HUES6 (cell line): ENCODE data around the gene XCL1.

ENCODE experiments used
- H3K27ac ChIP-seq: 2 replicates; pipeline ENCODE4 v1.7.0; 2013; ENCODE audit warnings: low read depth, mild to moderate bottlenecking, low read length, inconsistent platforms
- H3K27me3 ChIP-seq: 2 replicates; pipeline ENCODE4 v1.6.1; 2013; ENCODE audit warnings: low read length; ENCODE audit not compliant: control insufficient read depth, insufficient read depth
- H3K36me3 ChIP-seq: 2 replicates; pipeline ENCODE4 v1.6.1; 2013; ENCODE audit warnings: low read length; ENCODE audit not compliant: control insufficient read depth, insufficient read depth
- H3K4me1 ChIP-seq: 2 replicates; pipeline ENCODE4 v1.6.1; 2013; ENCODE audit warnings: low read length; ENCODE audit not compliant: control insufficient read depth, insufficient read depth
- H3K4me3 ChIP-seq: 2 replicates; pipeline ENCODE4 v1.5.1; 2013; ENCODE audit warnings: low read depth, low read length
- H3K9ac ChIP-seq: one replicate; pipeline ENCODE4 v1.6.1; 2013; ENCODE audit warnings: mild to moderate bottlenecking, low read length
- H3K9me3 ChIP-seq: 2 replicates; pipeline ENCODE4 v1.6.1; 2013; ENCODE audit warnings: low read depth, low read length; ENCODE audit not compliant: control insufficient read depth, insufficient read depth

XCL1 gene

DNA sequence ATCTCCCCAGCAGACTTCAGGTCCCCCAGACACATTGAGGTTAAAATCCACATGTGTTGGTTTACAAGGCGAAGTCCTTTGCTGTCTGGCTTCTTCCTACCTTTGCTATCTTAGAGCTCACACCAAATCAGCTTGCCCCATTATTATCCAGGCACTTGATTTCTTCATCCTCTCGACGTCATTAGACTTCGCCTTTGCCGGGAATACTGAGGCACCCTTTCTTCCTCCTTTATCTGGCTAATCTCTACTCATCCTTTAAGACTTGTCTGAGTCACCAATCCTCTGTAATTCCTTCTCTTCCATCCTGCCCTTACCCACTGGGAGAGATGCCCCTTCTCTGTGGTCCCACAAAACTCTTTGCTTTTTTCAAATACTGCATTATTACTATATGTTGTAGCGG is 23.4 kb upstream of the XCL1 start:
- peaks cover 9% of the 10 kb centered on the region; the same call in 1 of the 2 replicates for H3K4me1 ChIP-seq
- no peaks in the 10 kb centered on the region for H3K36me3 ChIP-seq
- no peak overlapping the region for H3K27ac ChIP-seq
- no peak overlapping the region for H3K4me3 ChIP-seq
- no peak overlapping the region for H3K9ac ChIP-seq
- H3K27me3 ChIP-seq: no peaks in the 10 kb centered on the region
- H3K9me3 ChIP-seq: no peaks in the 10 kb centered on the region

DNA sequence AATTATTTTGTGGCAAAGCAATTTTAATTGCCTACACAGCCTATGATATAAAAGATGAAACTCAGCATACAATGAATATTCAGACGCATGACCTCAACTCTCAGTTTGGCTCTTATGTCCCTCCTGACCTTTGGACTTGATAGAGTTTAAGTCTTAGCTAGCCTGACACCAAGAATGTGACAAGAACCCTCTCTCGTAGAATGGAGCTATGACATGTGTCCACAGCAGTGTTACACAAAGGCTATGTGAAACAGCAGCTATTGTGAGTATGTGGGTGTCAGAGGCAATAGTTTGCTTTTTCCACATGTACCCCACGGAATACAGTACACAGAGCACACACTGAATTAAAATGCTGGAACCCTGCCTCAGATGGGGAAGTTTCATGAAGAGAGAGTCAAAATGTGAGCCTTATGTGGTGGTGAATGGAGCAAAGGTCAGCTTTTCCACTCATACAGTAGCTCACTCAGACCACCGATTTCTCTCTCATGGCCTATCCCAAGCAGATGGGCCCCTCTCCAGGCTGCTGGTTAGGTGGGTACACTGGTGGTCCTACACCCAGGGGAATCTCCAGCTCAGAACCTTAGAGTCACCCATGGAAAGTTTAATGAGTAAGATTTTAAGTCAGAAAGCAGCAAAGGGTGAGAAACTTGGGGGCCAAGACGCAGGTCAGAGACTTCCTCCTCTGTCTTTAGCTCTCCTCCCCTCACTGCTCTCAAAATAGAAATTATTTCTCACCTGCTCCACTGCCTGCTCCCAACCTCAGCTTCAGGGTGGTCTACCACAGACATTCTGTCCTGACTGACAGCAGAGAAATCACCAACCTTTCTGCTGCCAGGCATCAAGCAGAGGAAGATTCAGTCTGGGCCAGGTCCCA is 22.5 kb upstream of the XCL1 start:
- no peak overlapping the region for H3K4me3 ChIP-seq
- H3K9me3 ChIP-seq: no peaks in the 10 kb centered on the region
- no peak overlapping the region for H3K27ac ChIP-seq
- no peaks in the 10 kb centered on the region for H3K36me3 ChIP-seq
- H3K9ac ChIP-seq: no peak overlapping the region
- H3K27me3 ChIP-seq: no peaks in the 10 kb centered on the region
- peaks cover 9% of the 10 kb centered on the region; the same call in 1 of the 2 replicates for H3K4me1 ChIP-seq

DNA sequence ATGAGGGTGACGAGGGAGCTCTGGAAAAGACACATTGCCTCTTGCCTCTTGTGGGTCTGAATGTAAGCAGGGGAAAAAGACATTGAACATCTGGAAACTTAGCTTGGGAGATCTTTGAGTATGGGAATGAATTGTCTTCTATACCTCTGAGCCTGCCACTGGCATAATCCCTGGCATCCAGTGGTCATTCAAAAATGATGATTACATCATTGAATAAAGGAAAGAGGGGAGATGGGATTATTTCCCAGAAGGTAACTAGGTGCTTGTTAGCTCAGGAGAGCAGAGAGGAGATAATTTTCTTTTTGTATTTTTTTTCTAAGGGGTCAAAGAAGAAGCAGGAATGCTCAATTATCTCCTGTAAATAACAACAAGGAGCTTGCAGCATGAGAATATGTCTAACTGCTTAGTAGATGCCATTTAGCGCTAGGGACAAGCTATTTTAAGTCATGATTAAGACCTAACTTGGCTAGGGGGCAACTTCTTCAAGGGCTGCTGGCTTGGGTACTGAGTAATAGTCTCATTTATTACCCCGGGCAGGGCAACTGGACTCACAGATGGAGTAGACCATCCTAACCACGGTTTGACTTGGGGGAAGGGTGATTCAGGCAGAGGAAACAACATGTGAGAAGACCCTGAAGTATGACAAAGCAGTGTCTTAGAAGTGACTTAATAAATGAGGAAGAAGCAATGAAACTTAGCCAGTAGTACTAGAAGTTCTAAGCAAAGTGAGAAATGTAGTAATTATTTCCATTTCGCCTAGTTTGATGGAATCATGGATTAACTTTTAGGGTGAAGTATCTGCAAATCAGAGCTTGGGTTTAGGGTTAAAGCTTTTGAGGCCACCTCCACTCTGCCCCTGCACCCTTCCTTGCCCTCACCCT is 21.6 kb upstream of the XCL1 start:
- Histone ChIP-seq H3K27me3 (no peaks in the 10 kb centered on the region), H3K4me3 (no peak overlapping the region), H3K27ac (no peak overlapping the region), H3K4me1 (peaks cover 9% of the 10 kb centered on the region; the same call in 1 of the 2 replicates), H3K9ac (no peak overlapping the region), H3K36me3 (no peaks in the 10 kb centered on the region), H3K9me3 (no peaks in the 10 kb centered on the region)

DNA sequence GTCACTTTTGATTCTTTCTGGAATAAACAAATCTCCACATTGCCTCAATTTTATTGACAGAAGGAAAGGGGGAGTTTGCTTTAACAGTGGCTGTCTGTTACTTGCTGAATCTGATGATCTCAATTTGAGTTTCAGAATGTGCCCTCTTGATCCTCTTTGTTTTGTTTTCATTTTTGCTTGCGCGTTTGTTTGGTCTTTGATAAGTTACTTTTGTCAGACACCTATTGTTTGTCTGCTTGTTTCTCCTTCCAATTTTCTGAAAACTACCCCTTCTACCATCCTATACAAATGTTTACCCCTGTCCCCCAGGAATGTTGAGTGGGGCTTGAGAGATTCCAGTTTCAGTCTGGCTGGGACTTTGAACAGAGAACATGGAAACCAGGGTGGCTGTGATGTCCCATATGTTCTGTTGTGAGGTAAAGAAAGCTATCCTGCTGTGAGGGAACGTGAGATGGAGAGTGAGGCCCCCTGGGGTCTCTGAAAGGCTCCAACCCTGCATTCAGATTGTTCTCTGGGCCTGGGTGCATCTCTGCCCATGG is 20.8 kb upstream of the XCL1 start:
- Histone ChIP-seq H3K4me3 (no peak overlapping the region), H3K9ac (no peak overlapping the region), H3K4me1 (peaks cover 9% of the 10 kb centered on the region; the same call in 1 of the 2 replicates), H3K27ac (no peak overlapping the region), H3K27me3 (no peaks in the 10 kb centered on the region), H3K36me3 (no peaks in the 10 kb centered on the region), H3K9me3 (no peaks in the 10 kb centered on the region)

DNA sequence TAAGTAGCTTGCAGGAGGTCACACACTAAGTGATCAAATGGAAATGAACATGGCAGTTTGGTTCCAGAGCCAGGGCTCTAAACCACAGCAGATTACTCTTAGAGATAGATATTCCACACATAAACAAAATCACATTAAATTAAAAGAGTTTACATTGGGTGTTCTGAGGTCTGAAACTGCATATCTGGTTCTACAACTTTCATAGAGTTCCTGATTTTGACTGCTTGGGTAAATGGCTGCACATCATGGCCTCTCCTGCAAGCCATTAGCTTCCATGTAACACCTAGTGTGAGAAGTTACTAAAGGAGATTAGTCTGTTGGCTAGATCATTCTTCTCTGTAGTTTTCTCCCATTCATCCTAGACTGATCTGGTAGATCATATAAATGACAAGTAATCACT is 19.8 kb upstream of the XCL1 start:
- Histone ChIP-seq H3K36me3 (no peaks in the 10 kb centered on the region), H3K4me3 (no peak overlapping the region), H3K27me3 (no peaks in the 10 kb centered on the region), H3K9ac (no peak overlapping the region), H3K9me3 (no peaks in the 10 kb centered on the region), H3K4me1 (peaks cover 9% of the 10 kb centered on the region; the same call in 1 of the 2 replicates), H3K27ac (no peak overlapping the region)

DNA sequence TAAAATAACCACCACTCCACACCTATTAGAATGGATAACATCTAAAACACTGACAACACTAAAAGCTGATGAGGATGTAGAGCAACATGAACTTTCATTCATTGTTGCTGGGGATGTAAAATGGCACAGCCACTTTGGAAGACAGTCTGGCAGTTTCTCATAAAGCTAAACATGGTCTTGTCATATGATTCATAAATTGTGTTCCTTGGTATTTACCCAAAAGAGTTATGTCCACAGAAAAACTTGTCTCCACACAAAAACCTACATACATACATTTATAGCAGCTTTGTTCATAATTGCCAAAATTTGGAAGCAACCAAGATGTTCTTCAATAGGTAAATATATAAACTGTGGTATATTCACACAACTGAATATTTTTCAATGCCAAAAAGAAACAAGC is 16.0 kb upstream of the XCL1 start:
- H3K27ac ChIP-seq: no peak overlapping the region
- no peak overlapping the region for H3K9ac ChIP-seq
- H3K27me3 ChIP-seq: no peaks in the 10 kb centered on the region
- no peaks in the 10 kb centered on the region for H3K9me3 ChIP-seq
- peaks cover 7% of the 10 kb centered on the region; the same call in 1 of the 2 replicates for H3K4me1 ChIP-seq
- H3K36me3 ChIP-seq: no peaks in the 10 kb centered on the region
- H3K4me3 ChIP-seq: no peak overlapping the region

DNA sequence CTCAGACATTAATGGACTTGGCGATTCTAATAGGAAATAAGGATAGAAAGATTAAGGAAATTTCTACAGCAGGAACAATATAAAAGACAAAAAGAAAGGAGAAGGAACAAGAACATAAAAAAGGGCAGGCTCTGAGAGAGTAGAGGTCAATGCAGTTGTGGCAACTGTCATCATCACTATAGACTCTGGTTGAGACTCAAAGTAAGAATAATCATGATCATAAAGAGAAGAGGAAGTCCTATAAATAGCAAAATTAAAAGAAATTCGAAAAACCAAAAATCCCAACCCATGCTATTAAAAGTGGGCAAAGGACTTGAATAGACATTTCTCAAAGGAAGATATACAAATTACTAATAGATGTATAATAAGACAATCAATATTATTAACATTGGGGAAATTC is 14.4 kb upstream of the XCL1 start:
- no peaks in the 10 kb centered on the region for H3K27me3 ChIP-seq
- no peaks in the 10 kb centered on the region for H3K36me3 ChIP-seq
- H3K4me3 ChIP-seq: no peak overlapping the region
- no peak overlapping the region for H3K27ac ChIP-seq
- no peaks in the 10 kb centered on the region for H3K4me1 ChIP-seq
- no peaks in the 10 kb centered on the region for H3K9me3 ChIP-seq
- H3K9ac ChIP-seq: no peak overlapping the region

DNA sequence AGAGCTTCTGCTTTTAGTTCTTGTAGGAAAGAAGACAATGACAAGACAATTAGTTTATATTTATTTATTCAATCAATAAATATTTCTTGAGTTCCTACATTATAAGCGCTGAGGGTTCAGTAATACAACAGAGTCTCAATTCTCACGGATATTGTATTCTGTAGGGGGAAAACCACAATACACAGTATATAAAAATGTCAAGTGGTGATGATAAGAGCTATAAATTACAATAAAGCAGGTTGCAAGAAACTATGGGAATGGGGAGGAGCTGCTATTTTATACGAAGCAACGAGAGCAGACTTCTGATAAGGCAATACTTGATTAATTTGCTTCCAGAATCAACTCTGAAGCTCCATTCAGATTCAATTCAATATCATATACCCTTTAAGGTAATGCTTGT is 10.6 kb upstream of the XCL1 start:
- Histone ChIP-seq H3K27ac (no peak overlapping the region), H3K36me3 (no peaks in the 10 kb centered on the region), H3K4me3 (no peak overlapping the region), H3K27me3 (no peaks in the 10 kb centered on the region), H3K4me1 (peaks cover 9% of the 10 kb centered on the region), H3K9ac (no peak overlapping the region), H3K9me3 (no peaks in the 10 kb centered on the region)

DNA sequence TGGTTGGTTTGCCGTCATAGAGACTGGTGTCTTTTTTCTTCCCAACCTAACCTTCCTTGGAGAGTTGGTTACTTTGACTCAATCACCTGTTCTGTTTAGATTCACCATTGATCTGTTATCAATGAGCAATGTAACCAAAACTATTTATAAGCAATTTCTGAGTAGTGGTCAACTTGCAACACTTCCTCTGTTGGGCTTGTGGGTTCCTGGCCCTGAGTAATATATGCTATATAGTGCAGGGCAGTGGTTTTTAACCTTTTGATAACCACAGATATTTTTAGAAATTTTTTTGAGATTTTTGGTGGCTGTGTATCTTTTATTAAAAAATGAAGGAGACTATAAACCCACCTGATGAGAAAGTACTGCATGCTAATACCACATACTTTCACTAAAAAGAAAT is 9.4 kb upstream of the XCL1 start:
- Histone ChIP-seq H3K27me3 (no peaks in the 10 kb centered on the region), H3K9ac (no peak overlapping the region), H3K36me3 (no peaks in the 10 kb centered on the region), H3K4me1 (peaks cover 17% of the 10 kb centered on the region), H3K4me3 (no peak overlapping the region), H3K9me3 (no peaks in the 10 kb centered on the region), H3K27ac (no peak overlapping the region)

DNA sequence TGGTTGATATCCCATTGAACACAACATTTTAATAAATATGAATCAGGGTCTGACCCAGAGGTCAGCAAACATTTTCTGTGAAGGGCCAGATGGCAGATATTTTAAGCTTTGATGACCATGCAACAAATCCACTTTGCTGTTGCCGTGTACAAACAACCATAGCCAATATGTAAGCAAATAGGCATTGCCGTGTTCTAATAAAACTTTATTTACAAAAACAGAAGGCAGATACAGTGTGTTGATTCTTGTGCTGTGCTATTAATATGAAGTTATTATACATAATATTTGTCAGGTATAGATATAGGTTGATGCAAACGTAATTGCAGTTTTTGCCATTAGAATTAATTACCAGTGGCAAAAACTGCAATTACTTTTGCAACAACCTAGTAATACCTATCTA is 8.8 kb upstream of the XCL1 start:
- no peaks in the 10 kb centered on the region for H3K9me3 ChIP-seq
- no peaks in the 10 kb centered on the region for H3K27me3 ChIP-seq
- no peak overlapping the region for H3K9ac ChIP-seq
- H3K4me1 ChIP-seq: peaks cover 17% of the 10 kb centered on the region
- no peak overlapping the region for H3K27ac ChIP-seq
- no peak overlapping the region for H3K4me3 ChIP-seq
- H3K36me3 ChIP-seq: no peaks in the 10 kb centered on the region

DNA sequence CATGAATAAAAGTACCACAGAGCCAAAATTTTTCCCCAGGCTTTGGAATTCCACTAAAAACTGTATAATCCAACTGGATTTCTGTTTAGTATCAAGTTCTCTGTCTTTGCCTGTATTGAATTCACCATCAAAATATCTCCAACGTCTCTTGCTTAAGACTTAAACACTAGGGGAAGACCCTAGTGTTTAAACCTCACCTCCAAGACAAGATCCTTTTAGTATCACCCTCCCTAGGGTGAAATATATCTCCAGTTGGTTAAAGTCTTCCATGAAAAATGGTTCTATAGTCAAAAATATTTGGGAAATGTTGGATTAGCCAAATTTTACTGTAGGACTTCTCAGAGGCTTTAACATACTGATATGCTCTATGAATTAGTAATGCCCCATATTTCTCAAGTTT is 8.1 kb upstream of the XCL1 start:
- Histone ChIP-seq H3K36me3 (no peaks in the 10 kb centered on the region), H3K27me3 (no peaks in the 10 kb centered on the region), H3K4me3 (no peak overlapping the region), H3K9ac (no peak overlapping the region), H3K4me1 (peaks cover 17% of the 10 kb centered on the region), H3K9me3 (no peaks in the 10 kb centered on the region), H3K27ac (no peak overlapping the region)
